B cell (primary cell): ENCODE measurements around the gene HSD11B2. TPM values are rescaled to one million over a fixed set of nuclear protein-coding genes. Genes with fewer than 3 reads are reported as not detected.
A peak's percentile ranks its signal among the peaks of the same experiment; 100 is the strongest.

Experiments
- ATAC-seq: fragments of 200-7000 bp; cut with Tn5 transposase; one replicate; pipeline ENCODE4 v1.10.0; 2021; ENCODE audit warnings: low read depth, mild to moderate bottlenecking, moderate number of reproducible peaks, moderate library complexity
- CTCF ChIA-PET: fragments of 350-600 bp; sonication (Branson Sonifier 250); formaldehyde crosslinking; loops from one replicate; lab custom pipeline; 2021; ENCODE audit warnings: antibody characterized with exemption, inconsistent platforms; lab: Charles Lee
- POLR2A ChIA-PET: fragments of 350-600 bp; sonication (Branson Sonifier 250); formaldehyde crosslinking; loops from one replicate; lab custom pipeline; 2021; ENCODE audit warnings: antibody characterized with exemption; lab: Charles Lee
- DNase-seq: peaks from one replicate; pipeline ENCODE4 v3.0.0; 2013
- H2AFZ ChIP-seq: 2 replicates; pipeline ENCODE4 v1.6.1; 2012; ENCODE audit warnings: mild to moderate bottlenecking, low read depth, low read length; ENCODE audit not compliant: insufficient read depth, poor library complexity, severe bottlenecking
- H3K27ac ChIP-seq, 2 donors: 1 replicate in 1 of 2; 2 replicates in 1 of 2; pipeline ENCODE4 v1.5.1; 2012 to 2013; ENCODE audit warnings: low read length in 2 of 2, mild to moderate bottlenecking in 2 of 2, moderate library complexity in 1 of 2
- H3K27me3 ChIP-seq, 4 experiments: fragments of 200-600 bp in 1 of 4; sonication (generic) in 1 of 4; replicated peaks in 1 of 4; 1 replicate in 2 of 4; 2 replicates in 2 of 4; pipeline versions ENCODE4 v1.6.1 to v1.7.0; 2013 to 2016; ENCODE audit warnings: low read length in 3 of 4, mild to moderate bottlenecking in 2 of 4, mixed read lengths in 1 of 4, moderate library complexity in 1 of 4; ENCODE audit not compliant: insufficient read depth in 4 of 4, control insufficient read depth in 3 of 4; ENCODE audit errors: control extremely low read depth in 1 of 4
- H3K36me3 ChIP-seq, 2 experiments: replicated peaks in 1 of 2; 1 replicate in 1 of 2; 2 replicates in 1 of 2; pipeline versions ENCODE4 v1.6.1 to v1.7.1; 2013; ENCODE audit warnings: low read length in 1 of 2; ENCODE audit not compliant: insufficient read depth in 2 of 2, control insufficient read depth in 1 of 2; ENCODE audit errors: control extremely low read depth in 1 of 2, extremely low read depth in 1 of 2
- H3K4me1 ChIP-seq, 2 donors: fragments of 200-600 bp in 1 of 2; sonication (generic) in 1 of 2; 1 replicate in 1 of 2; 2 replicates in 1 of 2; pipeline versions ENCODE4 v1.5.1 to v1.6.1; 2013 to 2017; ENCODE audit warnings: low read length in 2 of 2; ENCODE audit not compliant: control insufficient read depth in 2 of 2, insufficient read depth in 2 of 2
- H3K4me2 ChIP-seq: replicated peaks from 2 replicates; pipeline ENCODE3; 2012; ENCODE audit warnings: mild to moderate bottlenecking, low read depth, low read length; ENCODE audit not compliant: poor library complexity, severe bottlenecking
- H3K4me3 ChIP-seq, 5 experiments: fragments of 200-600 bp in 1 of 5; sonication (generic) in 1 of 5; 1 replicate in 3 of 5; 2 replicates in 2 of 5; pipeline versions ENCODE4 v1.5.1 to v1.7.0; 2011 to 2016; ENCODE audit warnings: low read length in 4 of 5, mild to moderate bottlenecking in 4 of 5, low read depth in 2 of 5, control low read depth in 1 of 5, moderate library complexity in 1 of 5; ENCODE audit not compliant: insufficient read depth in 1 of 5; ENCODE audit errors: control extremely low read depth in 1 of 5, extremely low read depth in 1 of 5
- H3K79me2 ChIP-seq: fragments of 200-600 bp; sonication (generic); one replicate; pipeline ENCODE4 v1.6.0; 2016; ENCODE audit warnings: low read length; ENCODE audit not compliant: control insufficient read depth, insufficient read depth
- H3K9ac ChIP-seq: fragments of 200-600 bp; sonication (generic); 2 replicates; pipeline ENCODE4 v1.6.1; 2017; ENCODE audit warnings: mild to moderate bottlenecking, low read length, moderate library complexity
- H3K9me3 ChIP-seq, 3 donors: one replicate each; pipeline versions ENCODE4 v1.6.1 to v1.7.1; 2013; ENCODE audit warnings: low read length in 2 of 3; ENCODE audit not compliant: control insufficient read depth in 2 of 3, insufficient read depth in 1 of 3; ENCODE audit errors: control extremely low read depth in 1 of 3
- H4K20me1 ChIP-seq: 2 replicates; pipeline ENCODE4 v1.6.0; 2012; ENCODE audit warnings: mild to moderate bottlenecking, low read length; ENCODE audit not compliant: insufficient read depth, control insufficient read depth, poor library complexity, severe bottlenecking
- H3K27ac Mint-ChIP-seq: one replicate; pipeline ENCODE4 v1.8.0; 2021; ENCODE audit warnings: mixed read lengths
- H3K27me3 Mint-ChIP-seq: one replicate; pipeline ENCODE4 v1.8.0; 2021; ENCODE audit warnings: mixed read lengths
- H3K4me1 Mint-ChIP-seq: one replicate; pipeline ENCODE4 v1.8.0; 2021; ENCODE audit warnings: mixed read lengths
- H3K4me3 Mint-ChIP-seq: one replicate; pipeline ENCODE4 v1.8.0; 2021; ENCODE audit warnings: mixed read lengths
- H3K9me3 Mint-ChIP-seq: one replicate; pipeline ENCODE4 v1.8.0; 2022; ENCODE audit warnings: mixed read lengths; ENCODE audit not compliant: insufficient read depth
- CTCF ChIP-seq: fragments of 200-600 bp; IDR thresholded peaks from one replicate; pipeline ENCODE4 v1.8.0; 2022; ENCODE audit warnings: antibody characterized with exemption, mild to moderate bottlenecking
- EZH2 ChIP-seq: IDR thresholded peaks from 2 replicates; pipeline ENCODE4 v1.6.1; 2012; ENCODE audit warnings: borderline replicate concordance, low read depth, mild to moderate bottlenecking, moderate library complexity, low read length; ENCODE audit not compliant: insufficient read depth, poor library complexity, severe bottlenecking
- WGBS: methylation state at CpG from one replicate; pipeline ENCODE4 v1.1.5; 2013; ENCODE audit warnings: missing lambda C conversion rate; ENCODE audit not compliant: insufficient coverage; 5-methylcytosine and 5-hydroxymethylcytosine counted together
- intact Hi-C: fragments of 100-400 bp; cut with micrococcal nuclease; formaldehyde crosslinking; loops from one replicate; pipeline ENCODE4 v1.10.0; 2022
- polyA minus RNA-seq: library from RNA; depleted of rRNA, polyadenylated mRNA; stranded (reverse); fragments of >200 nt; gene quantifications from 2 replicates; pipeline ENCODE4 v1.2.3, GENCODE V29; 2012
- polyA plus RNA-seq: library from polyadenylated mRNA; depleted of rRNA; stranded (reverse); fragments of >200 nt; gene quantifications from 2 replicates; pipeline ENCODE4 v1.2.3, GENCODE V29; 2012
- total RNA-seq, 2 donors: library from RNA; stranded (reverse); fragments of 120-200 nt in 1 of 2; gene quantifications; 1 replicate in 1 of 2; 2 replicates in 1 of 2; pipeline versions ENCODE4 v1.2.3 to v1.2.4, GENCODE V29; 2013 to 2022

Gene HSD11B2
- total RNA-seq (not detected in 2 replicates), polyA plus RNA-seq (0.06 and 0.09 TPM in 2 replicates), polyA minus RNA-seq (not detected in 2 replicates)
- 0.16 TPM for total RNA-seq (2013)

DNA sequence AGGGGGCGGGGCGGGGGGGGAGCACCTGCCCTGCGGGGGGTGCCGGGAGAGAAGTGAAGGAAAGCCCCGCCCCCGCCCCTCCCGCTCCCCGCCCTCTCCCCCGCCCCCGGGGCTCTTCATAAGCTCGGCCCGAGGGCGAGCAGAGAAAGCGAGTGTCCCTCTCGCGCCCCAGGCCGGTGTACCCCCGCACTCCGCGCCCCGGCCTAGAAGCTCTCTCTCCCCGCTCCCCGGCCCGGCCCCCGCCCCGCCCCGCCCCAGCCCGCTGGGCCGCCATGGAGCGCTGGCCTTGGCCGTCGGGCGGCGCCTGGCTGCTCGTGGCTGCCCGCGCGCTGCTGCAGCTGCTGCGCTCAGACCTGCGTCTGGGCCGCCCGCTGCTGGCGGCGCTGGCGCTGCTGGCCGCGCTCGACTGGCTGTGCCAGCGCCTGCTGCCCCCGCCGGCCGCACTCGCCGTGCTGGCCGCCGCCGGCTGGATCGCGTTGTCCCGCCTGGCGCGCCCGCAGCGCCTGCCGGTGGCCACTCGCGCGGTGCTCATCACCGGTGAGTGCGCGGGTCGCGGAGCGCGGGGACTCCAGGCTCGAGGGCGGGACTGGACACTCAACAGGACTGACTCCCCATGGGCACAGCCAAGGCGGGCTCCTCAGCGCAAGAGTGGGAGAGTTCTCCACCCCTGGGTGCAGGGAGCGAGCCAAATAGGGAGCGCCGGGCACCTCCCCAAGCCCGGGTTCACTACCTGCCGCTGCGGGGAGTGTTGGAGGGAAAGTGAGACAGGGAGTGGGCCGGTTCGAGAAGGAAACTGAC is at the start of gene HSD11B2:
Gene HSD11B2, plus strand, starts transcription at position 145 of the 798 bp plus-strand sequence. Its CDS starts 128 bp downstream, at position 273.
- no peaks in the 10 kb centered on the region for H4K20me1 ChIP-seq
- no peaks in the 10 kb centered on the region for H3K36me3 ChIP-seq
- WGBS = 2% methylated on average over 76 of the region's 87 CpGs
- H3K79me2 ChIP-seq = no peaks in the 10 kb centered on the region
- DNase-seq (peak; percentile 52), ATAC-seq (peak; percentile 52)
- POLR2A ChIA-PET = interaction anchor here (0.6 kb wide), 2 partner anchors 172 to 187 kb away, joined by 4 to 7 read pairs; no protein-coding TSS in a partner anchor
- Mint-ChIP-seq H3K4me3 (peak within 1 kb of the TSS; percentile 89), H3K9me3 (no peaks in the 10 kb centered on the region), H3K27me3 (peaks cover 37% of the 10 kb centered on the region), H3K4me1 (peaks cover 33% of the 10 kb centered on the region), H3K27ac (no peak within 1 kb of the TSS)
- intact Hi-C loops = no loop called here
- H3K27me3 ChIP-seq = peaks cover 0 to 36% (median 17%) of the 10 kb centered on the region in 4 experiments
- H2AFZ ChIP-seq = peak within 1 kb of the TSS; percentile 74
- peak within 1 kb of the TSS in 4 of 5 experiments; percentile 21 to 62 (median 44) for H3K4me3 ChIP-seq
- H3K4me1 ChIP-seq = peaks cover 27 to 36% of the 10 kb centered on the region in 2 donors
- no peak within 1 kb of the TSS for H3K27ac ChIP-seq
- TF ChIP-seq EZH2 (no peak), CTCF (no peak)
- H3K4me2 ChIP-seq = peak within 1 kb of the TSS; percentile 92
- peak within 1 kb of the TSS; percentile 60 for H3K9ac ChIP-seq
- H3K9me3 ChIP-seq = no peaks in the 10 kb centered on the region
- CTCF ChIA-PET = interaction anchor here (0.8 to 1.2 kb wide), 2 partner anchors 17 to 90 kb away, joined by 3 to 4 read pairs; no protein-coding TSS in a partner anchor

GRCh38 chr16:67383284-67383683 is 47.6 kb upstream of the HSD11B2 start:
- Histone ChIP-seq H3K9me3 (no peaks in the 10 kb centered on the region), H3K4me1 (no peaks in the 10 kb centered on the region), H3K4me2 (no peak overlapping the region), H3K79me2 (no peaks in the 10 kb centered on the region), H2AFZ (no peak overlapping the region), H3K9ac (no peak overlapping the region), H3K27me3 (no peaks in the 10 kb centered on the region), H3K36me3 (no peaks in the 10 kb centered on the region), H3K4me3 (no peak overlapping the region), H4K20me1 (no peaks in the 10 kb centered on the region), H3K27ac (no peak overlapping the region)
- ChIA-PET POLR2A (interaction anchor here (0.6 kb wide), 1 partner anchor 10 kb away, joined by 3 read pairs; the partner anchor contains the start of gene TPPP3), CTCF (no interaction called here)
- DNase-seq (no peak), ATAC-seq (no peak)
- H3K4me3 Mint-ChIP-seq = no peak overlapping the region
- H3K27me3 Mint-ChIP-seq = no peaks in the 10 kb centered on the region
- 87% methylated on average over 2 of the region's 3 CpGs for WGBS
- H3K4me1 Mint-ChIP-seq = no peaks in the 10 kb centered on the region
- H3K9me3 Mint-ChIP-seq = no peaks in the 10 kb centered on the region
- intact Hi-C loops = no loop called here
- H3K27ac Mint-ChIP-seq = no peak overlapping the region
- no peak for TF ChIP-seq CTCF
- TF ChIP-seq EZH2 = no peak
